K562 (cell line): ENCODE results near the gene RNF20. TPM values are rescaled to one million over a fixed set of nuclear protein-coding genes. Genes with fewer than 3 reads are reported as not detected.

ENCODE experiments used
- ATAC-seq: fragments of 200-7000 bp; cut with Tn5 transposase; 3 replicates; pipeline ENCODE4 v1.9.1; 2020; ENCODE audit warnings: moderate library complexity
- BruUV-seq: library from RNA; stranded (reverse); fragments of 400-500 nt; replicated peaks from 2 replicates; lab custom pipeline; 2021; lab: Mats Ljungman, UMichigan
- CTCF ChIA-PET: fragments of 300-600 bp; formaldehyde crosslinking; extraction: SDS; loops from one replicate; lab custom pipeline; 2021; ENCODE audit warnings: low intra/inter-chr PET ratio; lab: Yijun Ruan, JAX
- POLR2A ChIA-PET: fragments of 300-600, 350-650 bp; sonication (Branson Sonifier 250); formaldehyde crosslinking; extraction: SDS; loops from one replicate; lab custom pipeline; 2021; ENCODE audit warnings: antibody characterized with exemption, inconsistent platforms; lab: Yijun Ruan, JAX
- DNase-seq, 4 experiments: peaks; one replicate each; pipeline versions ENCODE4 v3.0.0 to v3.0.0-alpha.2; 2011 to 2018; ENCODE audit warnings: low spot score in 3 of 4, mixed read lengths in 3 of 4; ENCODE audit errors: extremely low read depth in 1 of 4
- FAIRE-seq: peaks from 2 replicates; lab custom pipeline; 2011; peaks lifted over from hg19 to GRCh38; lab: Jason Lieb, UNC
- H2AFZ ChIP-seq: 2 replicates; pipeline ENCODE4 v1.6.0; 2011; ENCODE audit warnings: low read depth, low read length, control low read depth, inconsistent platforms
- H3K27ac ChIP-seq: fragments of 200-600 bp; 3 replicates; pipeline ENCODE4 v1.8.0; 2011; ENCODE audit warnings: low read depth, mild to moderate bottlenecking, control low read depth, inconsistent platforms, low read length, moderate library complexity, mixed read lengths; ENCODE audit errors: extremely low read depth
- H3K27me3 ChIP-seq, 2 experiments: fragments of 300-600 bp in 1 of 2; 2 replicates in 1 of 2; 3 replicates in 1 of 2; pipeline versions ENCODE4 v1.6.0 to v1.8.0; 2011; ENCODE audit warnings: inconsistent platforms in 2 of 2, low read length in 2 of 2, mild to moderate bottlenecking in 1 of 2, mixed read lengths in 1 of 2, moderate library complexity in 1 of 2; ENCODE audit not compliant: control insufficient read depth in 2 of 2, insufficient read depth in 2 of 2
- H3K36me3 ChIP-seq: fragments of 300-600 bp; 3 replicates; pipeline ENCODE4 v1.8.0; 2011; ENCODE audit warnings: mild to moderate bottlenecking, low read length, inconsistent platforms; ENCODE audit not compliant: control insufficient read depth, insufficient read depth
- H3K4me1 ChIP-seq, 2 experiments: fragments of 200-600 bp in 1 of 2; replicated peaks in 1 of 2; 2 replicates in 1 of 2; 3 replicates in 1 of 2; pipeline versions ENCODE4 v1.5.1 to v1.8.0; 2011; ENCODE audit warnings: inconsistent platforms in 2 of 2, low read length in 2 of 2, mild to moderate bottlenecking in 1 of 2, mixed read lengths in 1 of 2, moderate library complexity in 1 of 2; ENCODE audit not compliant: control insufficient read depth in 2 of 2, insufficient read depth in 2 of 2
- H3K4me2 ChIP-seq: 2 replicates; pipeline ENCODE4 v1.6.1; 2011; ENCODE audit warnings: low read length, control low read depth, inconsistent platforms, mixed read lengths; ENCODE audit not compliant: insufficient read depth
- H3K4me3 ChIP-seq: fragments of 200-600 bp; sonication (generic), shearing (Covaris generic); 2 replicates; pipeline ENCODE4 v1.5.1; 2016; ENCODE audit warnings: control low read depth, inconsistent platforms
- H3K79me2 ChIP-seq: fragments of 200-600 bp; 3 replicates; pipeline ENCODE4 v1.8.0; 2011; ENCODE audit warnings: low read length, inconsistent platforms; ENCODE audit not compliant: control insufficient read depth, insufficient read depth
- H3K9ac ChIP-seq, 2 experiments: 2 replicates each; pipeline versions ENCODE4 v1.6.0 to v1.6.1; 2011; ENCODE audit warnings: low read depth in 2 of 2, low read length in 2 of 2, control low read depth in 1 of 2, inconsistent platforms in 1 of 2, mild to moderate bottlenecking in 1 of 2, mixed read lengths in 1 of 2; ENCODE audit not compliant: insufficient read depth in 1 of 2
- H3K9me1 ChIP-seq: one replicate; pipeline ENCODE4 v1.6.0; 2011; ENCODE audit warnings: inconsistent platforms, mild to moderate bottlenecking, low read length, moderate library complexity; ENCODE audit not compliant: control insufficient read depth, insufficient read depth
- H3K9me3 ChIP-seq: replicated peaks from 2 replicates; pipeline ENCODE4 v1.5.1; 2011; ENCODE audit warnings: low read depth, low read length, inconsistent platforms; ENCODE audit not compliant: control insufficient read depth, insufficient read depth
- H4K20me1 ChIP-seq: replicated peaks from 2 replicates; pipeline ENCODE4 v1.6.1; 2011; ENCODE audit warnings: low read length, inconsistent platforms, mixed read lengths; ENCODE audit not compliant: control insufficient read depth, insufficient read depth
- HDAC2 ChIP-seq: fragments of 450-650 bp; IDR thresholded peaks from 2 replicates; pipeline ENCODE4 v1.6.1; 2016; ENCODE audit warnings: mild to moderate bottlenecking
- HEY1 ChIP-seq: fragments of 250-450 bp; sonication (Bioruptor Pico); IDR thresholded peaks from 2 replicates; pipeline ENCODE4 v1.5.0; 2020; ENCODE audit warnings: mild to moderate bottlenecking, moderate library complexity, borderline replicate concordance
- IRF2 ChIP-seq: sonication (generic); formaldehyde crosslinking; IDR thresholded peaks from 2 replicates; pipeline ENCODE4 v1.8.1; 2022; ENCODE audit warnings: mild to moderate bottlenecking, missing genetic modification reagents
- KDM2B ChIP-seq: fragments of 250-450 bp; sonication (Bioruptor Pico); IDR thresholded peaks from 2 replicates; pipeline ENCODE4 v1.8.0; 2021; ENCODE audit warnings: mild to moderate bottlenecking, moderate library complexity
- MEF2D ChIP-seq: conservative IDR thresholded peaks from 2 replicates; pipeline ENCODE4 v1.6.1; 2016; ENCODE audit warnings: low read depth, missing genetic modification characterization, missing compliant biosample characterization
- SREBF1 ChIP-seq: fragments of 150-350 bp; IDR thresholded peaks from 2 replicates; pipeline ENCODE4 v1.6.1; 2014; ENCODE audit warnings: antibody characterized with exemption, low read depth, low read length, borderline replicate concordance
- SUPT5H ChIP-seq: fragments of 450-650 bp; IDR thresholded peaks from 2 replicates; pipeline ENCODE4 v1.6.1; 2016
- ZC3H4 ChIP-seq: sonication (generic); formaldehyde crosslinking; IDR thresholded peaks from 2 replicates; pipeline ENCODE4 v1.9.0; 2021; ENCODE audit warnings: missing genetic modification reagents, borderline replicate concordance
- ZNF23 ChIP-seq: fragments of 250-450 bp; sonication (Bioruptor Pico); IDR thresholded peaks from 2 replicates; pipeline ENCODE4 v1.4.0; 2020; ENCODE audit warnings: mild to moderate bottlenecking
- ZNF785 ChIP-seq: fragments of 250-450 bp; sonication (Bioruptor Pico); IDR thresholded peaks from 2 replicates; pipeline ENCODE4 v1.4.0; 2020; ENCODE audit warnings: mild to moderate bottlenecking
- WGBS: fragments of 100-300 bp; shearing (Covaris generic); methylation state at CpG from one replicate; pipeline ENCODE4 v1.1.6; 2016; ENCODE audit warnings: low coverage, mixed read lengths; ENCODE audit not compliant: insufficient coverage; ENCODE audit errors: missing lambda C conversion rate; 5-methylcytosine and 5-hydroxymethylcytosine counted together
- in situ Hi-C: fragments of 300-500 bp; cut with MboI; formaldehyde crosslinking; loops from 4 replicates; pipeline ENCODE4 v1.15.0; 2018; ENCODE audit warnings: inconsistent platforms, mixed read lengths
- intact Hi-C: fragments of 100-400 bp; cut with micrococcal nuclease; formaldehyde crosslinking; loops from 2 replicates; pipeline ENCODE4 v1.14.2; 2022
- polyA plus RNA-seq, 8 experiments: library from polyadenylated mRNA; depleted of rRNA in 4 of 8; stranded (reverse) in 5 of 8; unstranded in 3 of 8; fragments of >200 nt; fragmentation: Nextera tagmentation in 2 of 8; fragmentation: Illumina TruSeq in 1 of 8; extraction: Ambion mirVana in 2 of 8; extraction: Trizol in 1 of 8; gene quantifications; 2 replicates each; pipeline versions ENCODE4 v1.2.1 to v1.2.3, GENCODE V29; 2011 to 2014; ENCODE audit warnings: inconsistent platforms in 1 of 8, missing spikeins in 1 of 8
- total RNA-seq, 7 experiments: library from RNA; depleted of rRNA in 6 of 7; stranded (reverse); fragments of >200 nt in 6 of 7; fragmentation: Illumina TruSeq in 2 of 7; extraction: Trizol in 2 of 7; gene quantifications; 2 replicates each; pipeline versions ENCODE4 v1.2.1 to v1.2.3, GENCODE V29; 2011 to 2021; ENCODE audit warnings: low replicate concordance in 1 of 7
- TF ChIP-seq, protein P1 (sequence below): IDR thresholded peaks from 2 replicates; pipeline ENCODE4 v1.6.1; 2016; ENCODE audit warnings: missing genetic modification characterization, missing compliant biosample characterization

RNF20 gene
- total and polyA plus RNA-seq, 9 of the 15 experiments (the other 6 are each of a cell fraction or from before 2014, with no cell fraction given): 5.5 to 25.0 (median 22.1) TPM

DNA sequence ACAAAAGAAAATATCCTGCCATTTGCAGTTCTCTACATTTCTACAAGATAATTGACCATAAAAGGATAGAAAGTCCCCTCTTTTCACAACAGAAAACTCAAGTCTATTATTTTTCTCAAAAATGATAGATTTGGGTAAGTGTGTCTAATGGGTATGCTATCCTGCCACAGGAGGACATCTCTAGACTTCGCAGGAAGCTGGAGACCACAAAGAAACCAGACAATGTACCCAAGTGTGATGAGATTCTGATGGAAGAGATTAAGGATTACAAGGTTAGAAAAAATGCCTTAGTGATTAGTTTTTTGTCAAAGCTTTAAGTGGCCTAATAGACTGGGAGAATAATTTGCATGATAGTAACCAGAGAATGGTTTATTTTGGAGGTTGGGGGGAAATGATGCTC, 28.1 kb downstream of the RNF20 start:
- Histone ChIP-seq H4K20me1 (no peaks in the 10 kb centered on the region), H3K4me3 (no peak overlapping the region), H3K4me2 (no peak overlapping the region), H3K27me3 (no peaks in the 10 kb centered on the region), H2AFZ (no peak overlapping the region), H3K79me2 (no peaks in the 10 kb centered on the region), H3K36me3 (peaks cover 45% of the 10 kb centered on the region), H3K9ac (no peak overlapping the region), H3K4me1 (no peaks in the 10 kb centered on the region), H3K9me3 (no peaks in the 10 kb centered on the region), H3K9me1 (no peaks in the 10 kb centered on the region), H3K27ac (no peak overlapping the region)
- in situ Hi-C loops (no loop called here), intact Hi-C loops (no loop called here)
- TF ChIP-seq KDM2B (CRISPR knock-in tag) (no peak), SUPT5H (no peak), MEF2D (tag) (no peak), IRF2 (no peak), HEY1 (CRISPR knock-in tag) (no peak), ZNF785 (CRISPR knock-in tag) (no peak), HDAC2 (no peak), ZNF23 (CRISPR knock-in tag) (no peak), SREBF1 (no peak), ZC3H4 (no peak)
- TF ChIP-seq, protein P1, sequence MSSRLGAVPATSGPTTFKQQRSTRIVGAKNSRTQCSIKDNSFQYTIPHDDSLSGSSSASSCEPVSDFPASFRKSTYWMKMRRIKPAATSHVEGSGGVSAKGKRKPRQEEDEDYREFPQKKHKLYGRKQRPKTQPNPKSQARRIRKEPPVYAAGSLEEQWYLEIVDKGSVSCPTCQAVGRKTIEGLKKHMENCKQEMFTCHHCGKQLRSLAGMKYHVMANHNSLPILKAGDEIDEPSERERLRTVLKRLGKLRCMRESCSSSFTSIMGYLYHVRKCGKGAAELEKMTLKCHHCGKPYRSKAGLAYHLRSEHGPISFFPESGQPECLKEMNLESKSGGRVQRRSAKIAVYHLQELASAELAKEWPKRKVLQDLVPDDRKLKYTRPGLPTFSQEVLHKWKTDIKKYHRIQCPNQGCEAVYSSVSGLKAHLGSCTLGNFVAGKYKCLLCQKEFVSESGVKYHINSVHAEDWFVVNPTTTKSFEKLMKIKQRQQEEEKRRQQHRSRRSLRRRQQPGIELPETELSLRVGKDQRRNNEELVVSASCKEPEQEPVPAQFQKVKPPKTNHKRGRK: no peak
- FAIRE-seq: no peak
- BruUV-seq: no TSS peak
- POLR2A ChIA-PET: no interaction called here
- WGBS: 46% methylated on average over 1 of the region's 1 CpG
- DNase-seq: no peak
- CTCF ChIA-PET: no interaction called here
- no peak for ATAC-seq
